Measurements from ENCODE around the gene SCLT1.

The SCLT1 gene

DNA sequence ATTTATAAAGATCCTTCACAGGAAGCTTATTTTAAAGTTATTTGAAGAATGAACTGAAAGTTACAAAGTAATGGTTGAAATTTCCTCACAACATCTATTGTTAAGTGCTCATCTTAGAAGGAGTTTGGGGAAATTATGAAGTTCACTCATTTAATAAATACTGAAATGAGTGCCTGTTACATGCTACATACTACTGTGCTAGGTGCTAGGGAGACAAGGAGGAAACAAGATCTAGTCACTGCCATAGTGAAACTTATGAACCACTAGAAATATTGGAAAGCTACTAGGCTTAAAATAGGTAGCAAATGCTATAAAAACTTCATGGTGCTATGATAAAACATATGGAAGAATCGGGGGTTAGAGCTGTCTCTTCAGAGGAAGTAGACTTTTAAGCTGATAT, 186.8 kb downstream of the SCLT1 start:
- DNase-seq (ENCODE audit: low read depth): no peak
- H3K4me3 ChIP-seq (ENCODE audit: low read length): no peak overlapping the region
- TF ChIP-seq, protein P1, sequence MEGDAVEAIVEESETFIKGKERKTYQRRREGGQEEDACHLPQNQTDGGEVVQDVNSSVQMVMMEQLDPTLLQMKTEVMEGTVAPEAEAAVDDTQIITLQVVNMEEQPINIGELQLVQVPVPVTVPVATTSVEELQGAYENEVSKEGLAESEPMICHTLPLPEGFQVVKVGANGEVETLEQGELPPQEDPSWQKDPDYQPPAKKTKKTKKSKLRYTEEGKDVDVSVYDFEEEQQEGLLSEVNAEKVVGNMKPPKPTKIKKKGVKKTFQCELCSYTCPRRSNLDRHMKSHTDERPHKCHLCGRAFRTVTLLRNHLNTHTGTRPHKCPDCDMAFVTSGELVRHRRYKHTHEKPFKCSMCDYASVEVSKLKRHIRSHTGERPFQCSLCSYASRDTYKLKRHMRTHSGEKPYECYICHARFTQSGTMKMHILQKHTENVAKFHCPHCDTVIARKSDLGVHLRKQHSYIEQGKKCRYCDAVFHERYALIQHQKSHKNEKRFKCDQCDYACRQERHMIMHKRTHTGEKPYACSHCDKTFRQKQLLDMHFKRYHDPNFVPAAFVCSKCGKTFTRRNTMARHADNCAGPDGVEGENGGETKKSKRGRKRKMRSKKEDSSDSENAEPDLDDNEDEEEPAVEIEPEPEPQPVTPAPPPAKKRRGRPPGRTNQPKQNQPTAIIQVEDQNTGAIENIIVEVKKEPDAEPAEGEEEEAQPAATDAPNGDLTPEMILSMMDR (conservative IDR thresholded peaks at IDR 0.05; ENCODE audit: low read length): no peak

DNA sequence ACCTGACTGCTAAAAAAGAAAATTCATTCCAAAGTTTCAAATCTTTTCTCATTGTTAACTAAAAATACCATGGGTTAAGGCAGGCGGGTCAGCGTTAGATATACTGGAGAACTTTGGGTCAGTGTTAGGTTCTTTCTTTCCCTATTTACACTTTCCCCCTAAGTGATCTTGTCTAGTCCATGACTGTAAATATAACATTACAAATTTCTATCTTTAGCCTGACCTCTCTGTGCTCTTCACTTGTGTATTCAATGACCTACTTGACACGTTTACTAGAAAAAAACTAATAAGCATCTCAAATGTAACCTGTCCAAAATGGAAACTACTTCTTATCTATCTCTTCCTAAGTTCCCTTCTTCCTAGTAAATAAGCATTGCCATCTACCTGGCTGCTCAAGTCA, 188.5 kb downstream of the SCLT1 start:
- TF ChIP-seq, protein P1 (conservative IDR thresholded peaks at IDR 0.05; ENCODE audit: low read length): no peak
- no peak overlapping the region for H3K4me3 ChIP-seq (ENCODE audit: low read length)
- DNase-seq (ENCODE audit: low read depth): no peak

DNA sequence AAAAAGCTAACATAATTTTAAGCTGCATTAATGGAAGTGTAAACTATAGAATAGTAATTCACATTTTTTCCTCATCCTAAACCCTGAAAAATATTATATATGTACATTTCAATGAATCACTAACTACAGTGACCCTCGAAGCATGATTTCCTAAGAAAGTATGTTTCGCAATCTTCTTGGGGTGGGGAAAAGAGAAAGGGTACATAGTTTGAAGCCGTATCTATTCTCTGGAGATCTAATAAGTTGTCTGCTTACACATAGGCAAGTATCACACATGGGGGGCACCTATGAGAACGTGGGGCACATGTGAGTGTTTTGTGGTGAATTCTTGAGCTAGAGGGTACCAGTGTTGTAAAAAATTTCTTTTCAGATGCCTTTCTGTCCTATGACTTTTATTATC, 212.7 kb downstream of the SCLT1 start:
- H3K4me3 ChIP-seq (ENCODE audit: low read length): no peak overlapping the region
- TF ChIP-seq, protein P1 (conservative IDR thresholded peaks at IDR 0.05; ENCODE audit: low read length): no peak
- no peak for DNase-seq (ENCODE audit: low read depth)

DNA sequence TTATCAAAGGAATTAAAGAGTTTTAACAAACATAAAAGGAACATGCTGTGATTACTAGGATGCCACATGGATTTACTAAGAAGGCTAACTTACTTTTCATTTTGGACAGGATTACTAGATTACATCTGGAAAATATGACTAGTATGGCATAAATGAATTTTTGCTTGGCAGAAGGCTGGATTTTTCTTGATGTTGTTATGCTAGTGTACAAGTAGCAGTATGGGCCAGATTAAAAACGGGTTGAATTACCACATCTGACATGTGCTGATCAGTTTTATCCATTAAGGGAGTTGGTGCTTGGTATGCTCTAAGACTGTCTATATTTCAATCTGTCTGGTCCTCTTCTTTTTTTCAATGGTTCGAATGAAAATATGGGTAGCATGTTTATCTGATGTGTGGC, 213.4 kb downstream of the SCLT1 start:
- H3K4me3 ChIP-seq (ENCODE audit: low read length): no peak overlapping the region
- DNase-seq (ENCODE audit: low read depth): no peak
- TF ChIP-seq, protein P1 (conservative IDR thresholded peaks at IDR 0.05; ENCODE audit: low read length): no peak

DNA sequence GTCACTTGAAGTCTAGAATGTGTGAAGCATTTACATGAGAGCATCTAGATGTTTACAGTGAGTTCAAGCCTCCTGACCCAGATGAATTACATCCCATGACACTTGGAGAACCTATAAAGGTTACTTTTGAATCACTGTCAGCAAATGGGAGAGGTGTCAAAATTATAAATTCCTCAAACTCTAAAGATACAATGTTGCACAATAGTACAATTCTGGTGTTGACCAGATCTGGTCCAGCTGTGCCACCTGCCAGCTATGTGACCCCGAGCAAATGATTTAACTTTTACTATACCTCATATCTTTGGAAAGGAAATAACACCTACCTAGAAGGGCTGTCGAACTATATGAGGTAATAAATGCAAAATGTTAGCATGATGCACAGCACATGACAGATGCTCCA, 214.1 kb downstream of the SCLT1 start:
- no peak overlapping the region for H3K4me3 ChIP-seq (ENCODE audit: low read length)
- no peak for DNase-seq (ENCODE audit: low read depth)
- TF ChIP-seq, protein P1 (conservative IDR thresholded peaks at IDR 0.05; ENCODE audit: low read length): no peak

DNA sequence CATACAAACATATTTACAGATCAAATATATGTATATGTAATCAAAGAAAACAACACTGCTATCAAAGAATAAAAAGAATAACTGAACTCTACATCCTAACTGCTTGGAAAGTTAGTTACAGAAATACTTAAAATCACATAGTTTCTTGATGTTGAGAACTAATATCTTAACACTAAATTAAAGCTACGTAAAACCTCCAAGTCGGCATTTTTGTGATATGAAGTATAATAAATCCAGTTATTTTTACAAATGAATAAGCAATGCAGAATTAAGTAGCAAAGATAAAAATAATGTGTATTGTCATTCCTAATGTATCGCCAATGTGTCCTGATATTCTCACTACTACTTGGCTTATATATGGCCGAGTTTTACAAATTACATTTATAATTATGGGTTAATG, 215.4 kb downstream of the SCLT1 start:
- TF ChIP-seq, protein P1 (conservative IDR thresholded peaks at IDR 0.05; ENCODE audit: low read length): no peak
- DNase-seq (ENCODE audit: low read depth): no peak
- H3K4me3 ChIP-seq (ENCODE audit: low read length): no peak overlapping the region

DNA sequence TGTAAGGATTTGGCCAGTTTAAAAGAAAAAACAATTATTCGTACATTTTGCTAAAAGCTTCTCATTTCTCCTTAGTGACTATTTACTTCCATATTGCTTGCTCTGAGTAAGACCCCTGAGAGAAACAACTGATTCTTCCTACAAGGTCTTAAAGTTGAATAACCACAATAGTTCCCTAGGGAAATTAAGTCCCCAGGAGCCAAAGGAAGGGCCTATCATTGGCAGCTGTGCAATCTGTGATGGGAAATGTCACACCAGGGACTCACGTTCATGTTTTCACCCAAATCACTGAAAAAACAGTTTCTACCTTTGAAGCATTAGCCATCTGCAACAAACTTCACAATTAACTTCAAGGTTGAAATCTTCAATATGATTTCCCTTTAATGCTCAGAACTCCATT, 217.1 kb downstream of the SCLT1 start:
- H3K4me3 ChIP-seq (ENCODE audit: low read length): no peak overlapping the region
- TF ChIP-seq, protein P1 (conservative IDR thresholded peaks at IDR 0.05; ENCODE audit: low read length): no peak
- no peak for DNase-seq (ENCODE audit: low read depth)

Data from AG10803 (cell line).